Sigmoid colon (tissue), 4 donors: ENCODE measurements around the gene IL17RE.

Source experiments
- CTCF ChIP-seq, 4 experiments: fragments of 450-650 bp in 3 of 4; fragments of 200-600 bp in 1 of 4; IDR thresholded peaks; one replicate each; pipeline ENCODE4 v1.5.1; 2016 to 2019; ENCODE audit warnings: antibody characterized with exemption in 4 of 4, mild to moderate bottlenecking in 3 of 4, moderate library complexity in 2 of 4
- EP300 ChIP-seq, 4 donors: sonication (generic); formaldehyde crosslinking; IDR thresholded peaks; one replicate each; pipeline ENCODE4 v1.6.1; 2017; ENCODE audit warnings: antibody characterized with exemption in 4 of 4
- POLR2A ChIP-seq, 2 donors: fragments of 450-650 bp; IDR thresholded peaks; one replicate each; pipeline ENCODE4 v1.6.1; 2016; ENCODE audit warnings: antibody characterized with exemption in 2 of 2, mild to moderate bottlenecking in 2 of 2, moderate library complexity in 2 of 2
- POLR2AphosphoS5 ChIP-seq, 4 donors: sonication (generic); formaldehyde crosslinking; IDR thresholded peaks; one replicate each; pipeline ENCODE4 v1.6.1; 2017; ENCODE audit warnings: antibody characterized with exemption in 4 of 4

GRCh38 chr3:9897408-9898372 is 5.0 kb upstream of the IL17RE start:
- TF ChIP-seq CTCF (IDR thresholded peaks at IDR 0.05) (no peak), POLR2A (IDR thresholded peaks at IDR 0.05) (no peak), EP300 (IDR thresholded peaks at IDR 0.05) (no peak), POLR2AphosphoS5 (IDR thresholded peaks at IDR 0.05) (no peak)
